Motor neuron (in vitro differentiated cells): Measurements from ENCODE around the gene CYBA. TPM values are rescaled to one million over a fixed set of nuclear protein-coding genes. Genes with fewer than 3 reads are reported as not detected.

Source experiments
- ATAC-seq, 8 experiments: fragments of 200-7000 bp; cut with Tn5 transposase; replicated peaks in 6 of 8; 2 replicates each; pipeline ENCODE4 v1.8.0; 2021; ENCODE audit warnings: mild to moderate bottlenecking in 8 of 8, moderate library complexity in 8 of 8
- H3K27ac ChIP-seq, 2 donors: fragments of 250-450 bp; sonication (Bioruptor Pico); 2 replicates each; pipeline ENCODE4 v1.9.0; 2021; ENCODE audit warnings: antibody characterized with exemption in 2 of 2, mild to moderate bottlenecking in 2 of 2, moderate library complexity in 1 of 2
- H3K4me1 ChIP-seq, 2 donors: fragments of 250-450 bp; sonication (Bioruptor Pico); replicated peaks in 1 of 2; 2 replicates each; pipeline ENCODE4 v1.6.1; 2021; ENCODE audit warnings: antibody characterized with exemption in 2 of 2, mild to moderate bottlenecking in 2 of 2, moderate library complexity in 1 of 2
- H3K4me3 ChIP-seq, 5 donors: fragments of 250-450 bp; sonication (Bioruptor Pico); 2 replicates each; pipeline ENCODE4 v1.9.0; 2021; ENCODE audit warnings: antibody characterized with exemption in 5 of 5, mild to moderate bottlenecking in 5 of 5, moderate library complexity in 4 of 5
- WGBS, 10 experiments: fragments of 450-650 bp; shearing (Covaris generic); methylation state at CpG; one replicate each; pipeline ENCODE4 v1.0.0; 2022; 5-methylcytosine and 5-hydroxymethylcytosine counted together
- in situ Hi-C, 9 experiments: fragments of 400-800 bp; cut with MboI; loops; one replicate each; pipeline ENCODE4 v1.15.0; 2021; ENCODE audit warnings: low sequenced_read_pairs in 9 of 9, low pct_unique_long_range_greater_than_20kb in 2 of 9; ENCODE audit not compliant: unreplicated experiment in 9 of 9
- total RNA-seq, 8 experiments: library from RNA; unstranded; fragments of 300-600 nt; gene quantifications; 2 replicates each; pipeline versions ENCODE4 v1.2.3 to v1.2.4, GENCODE V29; 2022

CYBA gene
- total RNA-seq, 8 experiments from 2014 or later: 3.0 to 203 (median 10.3) TPM

GRCh38 chr16:88645455-88645854 is 5.4 kb downstream of the CYBA start:
- peak in 1 of 8 experiments; percentile 1 for ATAC-seq
- 80 to 100% (median 94%) methylated on average over 1 to 7 of the region's 16 CpGs; no CpG with 5 or more reads in 6 of the 10 experiments for WGBS, 10 experiments
- in situ Hi-C loops: no loop called here
- Histone ChIP-seq H3K4me1 (peaks cover 4 to 12% of the 10 kb centered on the region in 2 donors), H3K4me3 (no peak overlapping the region), H3K27ac (peak overlapping the region in 1 of 2 donors; percentile 6)

GRCh38 chr16:88643644-88643932 is 7.3 kb downstream of the CYBA start:
- ATAC-seq: no peak
- in situ Hi-C loops: no loop called here
- H3K27ac ChIP-seq: no peak overlapping the region
- 85% methylated on average over 6 of the region's 9 CpGs; no CpG with 5 or more reads in 9 of the 10 experiments for WGBS, 10 experiments
- H3K4me1 ChIP-seq: peaks cover 0 to 3% of the 10 kb centered on the region in 2 donors
- no peak overlapping the region for H3K4me3 ChIP-seq

- WGBS, 10 experiments: 50 to 100% (median 88%) methylated on average over 1 to 9 of the region's 58 CpGs; no CpG with 5 or more reads in 6 of the 10 experiments
- in situ Hi-C loops: no loop called here
Observed at GRCh38 chr16:88642881-88643643, 7.8 kb downstream of the CYBA start.

GRCh38 chr16:88640498-88641247 is 10.2 kb downstream of the CYBA start:
- H3K4me3 ChIP-seq: no peak overlapping the region
- no peak for ATAC-seq
- in situ Hi-C loops: no loop called here
- peaks cover 0 to 3% of the 10 kb centered on the region in 2 donors for H3K4me1 ChIP-seq
- H3K27ac ChIP-seq: no peak overlapping the region
- WGBS, 10 experiments: 0 to 86% (median 38%) methylated on average over 1 to 6 of the region's 17 CpGs; no CpG with 5 or more reads in 6 of the 10 experiments

More at GRCh38 chr16:88642881-88643643, 7.8 kb downstream of the CYBA start:
- no peak for ATAC-seq
- Histone ChIP-seq H3K4me3 (no peak overlapping the region), H3K4me1 (peaks cover 0 to 3% of the 10 kb centered on the region in 2 donors), H3K27ac (no peak overlapping the region)

GRCh38 chr16:88640039-88640495 is 10.8 kb downstream of the CYBA start:
- peak in 1 of 8 experiments; percentile 3 for ATAC-seq
- Histone ChIP-seq H3K4me1 (no peaks in the 10 kb centered on the region), H3K27ac (no peak overlapping the region), H3K4me3 (no peak overlapping the region)
- in situ Hi-C loops: no loop called here
- WGBS, 10 experiments: 33 to 90% (median 62%) methylated on average over 2 to 8 of the region's 13 CpGs; no CpG with 5 or more reads in 6 of the 10 experiments

GRCh38 chr16:88639231-88640038 is 11.4 kb downstream of the CYBA start:
- H3K4me3 ChIP-seq: no peak overlapping the region
- WGBS, 10 experiments: 3 to 25% methylated on average over 7 to 8 of the region's 45 CpGs; no CpG with 5 or more reads in 8 of the 10 experiments
- peak in 6 of 8 experiments; percentile 11 to 33 (median 21) for ATAC-seq
- H3K4me1 ChIP-seq: peaks cover 0 to 1% of the 10 kb centered on the region in 2 donors
- in situ Hi-C loops: no loop called here
- no peak overlapping the region for H3K27ac ChIP-seq

GRCh38 chr16:88638323-88639230 is 12.3 kb downstream of the CYBA start, which contains the start of gene IL17C:
Gene IL17C (plus strand): TSS chr16:88638572. CDS start chr16:88638642, 70 bp downstream.
- WGBS, 10 experiments: 6 to 70% (median 60%) methylated on average over 1 to 4 of the region's 27 CpGs; no CpG with 5 or more reads in 5 of the 10 experiments
- ATAC-seq: peak in 1 of 8 experiments; percentile 5
- H3K4me3 ChIP-seq: no peak within 1 kb of the TSS

GRCh38 chr16:88636488-88637265 is 14.2 kb downstream of the CYBA start:
- peaks cover 0 to 3% of the 10 kb centered on the region in 2 donors for H3K4me1 ChIP-seq
- WGBS, 10 experiments: 30 to 80% (median 61%) methylated on average over 2 to 5 of the region's 23 CpGs; no CpG with 5 or more reads in 7 of the 10 experiments
- H3K27ac ChIP-seq: no peak overlapping the region
- H3K4me3 ChIP-seq: no peak overlapping the region
- ATAC-seq: no peak
- in situ Hi-C loops: no loop called here

More at GRCh38 chr16:88638323-88639230, 12.3 kb downstream of the CYBA start, which contains the start of gene IL17C:
- in situ Hi-C loops: no loop called here
- Histone ChIP-seq H3K27ac (no peak within 1 kb of the TSS), H3K4me1 (peaks cover 0 to 3% of the 10 kb centered on the region in 2 donors)

GRCh38 chr16:88635671-88636319 is 15.1 kb downstream of the CYBA start:
- no peak for ATAC-seq
- Histone ChIP-seq H3K27ac (no peak overlapping the region), H3K4me1 (peaks cover 0 to 3% of the 10 kb centered on the region in 2 donors), H3K4me3 (no peak overlapping the region)
- in situ Hi-C loops: no loop called here
- 90 to 93% methylated on average over 3 to 8 of the region's 17 CpGs; no CpG with 5 or more reads in 8 of the 10 experiments for WGBS, 10 experiments

- H3K4me3 ChIP-seq: no peak overlapping the region
- in situ Hi-C loops: no loop called here
- ATAC-seq: peak in 3 of 8 experiments; percentile 1 to 39 (median 35)
- H3K27ac ChIP-seq: no peak overlapping the region
- 0 to 40% (median 20%) methylated on average over 1 to 3 of the region's 28 CpGs; no CpG with 5 or more reads in 7 of the 10 experiments for WGBS, 10 experiments
- peaks cover 0 to 3% of the 10 kb centered on the region in 2 donors for H3K4me1 ChIP-seq
Observed at GRCh38 chr16:88634994-88635670, 15.7 kb downstream of the CYBA start.
